Activated naive CD4-positive, alpha-beta T cell treated with anti-CD3 and anti-CD28 coated beads, Interleukin-2, amount 10 ng/mL, durations not matched to agents 7 days and 5 days (primary cell): ENCODE measurements around the gene FCHSD2.

Experiments used
- CTCF ChIA-PET: fragments of 350-600 bp; sonication (Branson Sonifier 250); formaldehyde crosslinking; loops from one replicate; lab custom pipeline; 2021; ENCODE audit warnings: antibody characterized with exemption; lab: Charles Lee
- DNase-seq: peaks from one replicate; pipeline ENCODE4 v3.0.0-alpha.2; 2020
- H3K27ac Mint-ChIP-seq: one replicate; pipeline ENCODE4 v1.8.0; 2021; ENCODE audit warnings: mild to moderate bottlenecking, moderate library complexity, mixed read lengths
- H3K27me3 Mint-ChIP-seq: one replicate; pipeline ENCODE4 v1.8.0; 2021; ENCODE audit warnings: mild to moderate bottlenecking, mixed read lengths
- H3K36me3 Mint-ChIP-seq: one replicate; pipeline ENCODE4 v1.8.0; 2021; ENCODE audit warnings: mixed read lengths
- H3K4me1 Mint-ChIP-seq: one replicate; pipeline ENCODE4 v1.8.0; 2021; ENCODE audit warnings: mixed read lengths
- H3K4me3 Mint-ChIP-seq: one replicate; pipeline ENCODE4 v1.8.0; 2021; ENCODE audit warnings: mild to moderate bottlenecking, moderate library complexity, mixed read lengths
- H3K9me3 Mint-ChIP-seq: one replicate; pipeline ENCODE4 v1.8.0; 2021; ENCODE audit warnings: mixed read lengths

The FCHSD2 gene

DNA sequence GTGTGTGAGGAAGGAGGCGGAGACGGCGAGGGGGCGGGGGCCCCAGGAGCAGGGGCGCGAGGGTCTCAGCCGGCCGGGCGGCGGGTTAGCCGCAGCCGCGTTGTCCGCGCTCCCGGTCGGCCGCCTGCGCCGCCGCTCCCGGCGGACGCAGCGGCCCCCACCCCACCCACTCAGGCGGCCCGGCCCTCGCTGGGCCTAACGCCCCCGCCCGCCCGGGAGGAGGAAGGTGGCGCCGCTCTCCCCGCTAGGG, at the start of gene FCHSD2:
FCHSD2 (minus strand) TSS at position 191 of the 250 bp plus-strand sequence. CDS start 441 bp downstream, outside the sequence.
- H3K36me3 Mint-ChIP-seq = peaks cover 27% of the 10 kb centered on the region
- H3K4me3 Mint-ChIP-seq = peak within 1 kb of the TSS; percentile 85
- H3K9me3 Mint-ChIP-seq = no peaks in the 10 kb centered on the region
- H3K27me3 Mint-ChIP-seq = peaks cover 4% of the 10 kb centered on the region
- no peak for DNase-seq
- H3K4me1 Mint-ChIP-seq = peaks cover 54% of the 10 kb centered on the region
- CTCF ChIA-PET = interaction anchor here (0.6 to 3.9 kb wide), 11 partner anchors 10 to 417 kb away, joined by 3 to 61 read pairs (median 4); no protein-coding TSS in a partner anchor
- H3K27ac Mint-ChIP-seq = peak within 1 kb of the TSS; percentile 96

DNA sequence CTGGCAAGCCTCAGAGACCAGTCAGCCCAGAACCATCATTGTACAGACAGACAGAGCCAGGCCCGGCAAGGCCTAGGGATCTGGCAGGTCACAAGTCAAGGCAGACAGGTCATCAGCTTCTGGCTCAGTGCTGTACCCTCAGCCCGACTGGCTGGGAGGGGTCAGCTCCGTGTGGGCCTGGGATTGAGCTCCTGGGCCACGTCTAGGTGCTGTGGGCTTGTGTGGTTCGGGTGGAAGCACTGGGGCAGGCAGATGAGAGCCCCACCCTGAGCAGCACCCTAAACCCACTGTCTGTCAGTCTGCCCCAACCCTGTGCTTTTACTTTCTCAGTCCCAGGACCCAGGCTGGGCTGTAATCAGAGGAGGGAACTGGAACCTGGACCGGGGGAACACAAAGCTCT, 49.0 kb upstream of the FCHSD2 start:
- Mint-ChIP-seq H3K4me3 (no peak overlapping the region), H3K9me3 (no peaks in the 10 kb centered on the region), H3K36me3 (no peaks in the 10 kb centered on the region), H3K27me3 (peaks cover 46% of the 10 kb centered on the region), H3K4me1 (peaks cover 2% of the 10 kb centered on the region), H3K27ac (no peak overlapping the region)
- CTCF ChIA-PET = interaction anchor here (0.7 kb wide), 1 partner anchor 97 kb away, joined by 3 read pairs; no protein-coding TSS in a partner anchor
- DNase-seq = no peak

DNA sequence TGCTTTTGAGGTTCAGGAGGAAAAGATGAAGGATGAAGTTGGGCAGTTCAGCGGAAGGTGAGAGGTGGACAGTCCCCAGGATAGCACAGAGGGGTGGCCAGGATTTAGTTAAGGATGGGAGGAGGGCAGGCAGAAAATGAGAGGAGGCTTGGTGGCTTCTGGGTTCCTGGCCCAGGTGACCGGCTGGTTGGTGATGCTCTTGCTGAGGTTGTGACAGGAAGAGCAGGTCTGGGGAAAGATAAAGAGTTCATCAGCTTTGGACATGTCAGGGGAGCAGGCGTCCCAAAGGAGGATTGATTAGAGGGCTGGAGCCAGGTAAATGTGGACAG, 48.4 kb upstream of the FCHSD2 start:
- Mint-ChIP-seq H3K4me3 (no peak overlapping the region), H3K9me3 (no peaks in the 10 kb centered on the region), H3K36me3 (no peaks in the 10 kb centered on the region), H3K4me1 (peaks cover 2% of the 10 kb centered on the region), H3K27me3 (peaks cover 52% of the 10 kb centered on the region), H3K27ac (no peak overlapping the region)
- CTCF ChIA-PET = no interaction called here
- no peak for DNase-seq

DNA sequence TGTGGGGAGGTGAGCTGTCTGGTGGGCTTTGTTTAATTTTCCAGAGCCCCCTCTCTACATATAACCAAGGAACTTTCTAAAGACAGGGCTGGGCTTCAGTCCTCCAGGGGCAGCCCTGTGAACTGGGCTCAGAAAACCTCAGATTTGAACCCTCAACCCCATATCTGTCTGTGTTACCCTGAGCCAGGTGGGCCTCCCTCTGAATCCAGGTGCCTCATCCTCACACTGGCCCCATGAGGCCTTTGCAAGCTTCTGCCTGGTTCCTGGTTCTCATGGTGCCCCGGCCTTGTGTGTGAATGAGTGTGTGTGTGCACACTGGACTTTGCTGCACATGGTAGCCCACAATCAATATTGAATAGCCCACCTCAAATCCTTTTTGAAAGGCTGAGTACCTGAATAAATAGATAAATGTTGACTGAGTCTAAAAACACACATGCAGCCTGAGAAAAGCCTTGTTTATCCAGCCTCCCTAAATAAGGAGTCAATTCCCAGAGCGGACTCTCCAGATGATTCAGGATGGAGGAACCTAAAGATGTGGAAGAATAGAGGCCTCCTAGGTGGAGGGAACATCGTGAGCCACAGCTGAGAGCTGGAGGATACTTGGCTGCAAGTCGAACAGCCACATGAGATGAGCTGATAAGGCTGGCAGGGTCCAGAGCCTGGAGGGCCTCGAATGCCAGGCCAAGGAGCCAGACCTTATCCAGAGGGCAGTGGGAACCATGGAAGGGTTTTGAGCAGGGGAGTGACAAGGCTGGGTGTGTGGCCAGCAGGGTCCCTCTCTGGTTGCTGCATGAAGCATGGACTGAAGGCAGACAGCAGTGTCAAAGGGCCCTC, 47.8 kb upstream of the FCHSD2 start:
- CTCF ChIA-PET = interaction anchor here (0.7 to 1.6 kb wide), 5 partner anchors 12 to 358 kb away, joined by 3 to 5 read pairs (median 3); no protein-coding TSS in a partner anchor
- Mint-ChIP-seq H3K4me1 (peaks cover 6% of the 10 kb centered on the region), H3K36me3 (no peaks in the 10 kb centered on the region), H3K9me3 (no peaks in the 10 kb centered on the region), H3K27me3 (peaks cover 52% of the 10 kb centered on the region), H3K4me3 (no peak overlapping the region), H3K27ac (no peak overlapping the region)
- no peak for DNase-seq

DNA sequence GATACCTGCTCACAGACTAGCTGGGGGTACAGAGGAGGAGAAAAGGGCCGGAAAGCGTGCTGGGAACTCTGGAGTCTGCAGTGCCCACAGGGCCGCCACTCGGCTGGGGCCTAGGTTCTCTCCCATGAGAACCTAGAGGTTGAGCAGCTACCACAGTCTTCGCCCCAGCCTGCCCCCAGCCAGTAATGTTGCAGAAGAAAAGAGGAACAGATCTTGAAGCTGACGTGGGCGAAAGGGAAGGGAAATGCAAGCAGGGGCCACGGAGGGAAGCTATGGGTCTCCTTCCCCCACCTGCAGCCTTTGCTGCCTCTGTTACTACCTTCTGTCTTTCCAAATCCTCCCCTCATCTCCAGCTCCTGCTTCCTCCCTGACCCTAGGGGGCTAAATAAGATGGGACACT, 47.2 kb upstream of the FCHSD2 start:
- Mint-ChIP-seq H3K4me1 (peaks cover 7% of the 10 kb centered on the region), H3K4me3 (no peak overlapping the region), H3K9me3 (no peaks in the 10 kb centered on the region), H3K36me3 (no peaks in the 10 kb centered on the region), H3K27me3 (peaks cover 49% of the 10 kb centered on the region), H3K27ac (no peak overlapping the region)
- CTCF ChIA-PET = interaction anchor here (0.7 to 1.6 kb wide), 5 partner anchors 11 to 357 kb away, joined by 3 to 5 read pairs (median 3); no protein-coding TSS in a partner anchor
- no peak for DNase-seq

DNA sequence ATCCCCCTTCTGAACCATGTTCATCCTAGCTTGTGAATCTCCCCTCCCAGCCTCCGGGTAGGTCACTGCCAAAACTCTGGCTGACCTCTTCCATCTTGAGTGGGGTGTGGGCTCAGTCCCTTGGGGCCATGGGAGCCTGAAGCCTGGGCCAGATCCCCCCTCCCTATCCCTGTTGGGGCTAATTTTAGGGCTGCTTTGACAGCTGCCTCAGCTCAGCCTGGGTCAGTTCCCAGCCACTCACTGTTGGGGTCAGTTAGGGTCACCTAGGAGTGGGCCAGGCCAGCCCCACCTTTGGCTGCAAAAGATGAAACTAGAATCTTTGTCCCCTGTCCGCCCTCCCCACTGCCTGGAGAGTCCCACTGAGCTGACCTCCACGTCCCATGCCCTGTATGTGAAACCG, 46.2 kb upstream of the FCHSD2 start:
- Mint-ChIP-seq H3K27me3 (peaks cover 47% of the 10 kb centered on the region), H3K27ac (peak overlapping the region; percentile 14), H3K4me3 (no peak overlapping the region), H3K4me1 (peaks cover 7% of the 10 kb centered on the region), H3K36me3 (no peaks in the 10 kb centered on the region), H3K9me3 (no peaks in the 10 kb centered on the region)
- CTCF ChIA-PET = interaction anchor here (1.0 to 1.6 kb wide), 3 partner anchors 10 to 264 kb away, joined by 3 to 6 read pairs (median 3); no protein-coding TSS in a partner anchor
- DNase-seq = no peak

DNA sequence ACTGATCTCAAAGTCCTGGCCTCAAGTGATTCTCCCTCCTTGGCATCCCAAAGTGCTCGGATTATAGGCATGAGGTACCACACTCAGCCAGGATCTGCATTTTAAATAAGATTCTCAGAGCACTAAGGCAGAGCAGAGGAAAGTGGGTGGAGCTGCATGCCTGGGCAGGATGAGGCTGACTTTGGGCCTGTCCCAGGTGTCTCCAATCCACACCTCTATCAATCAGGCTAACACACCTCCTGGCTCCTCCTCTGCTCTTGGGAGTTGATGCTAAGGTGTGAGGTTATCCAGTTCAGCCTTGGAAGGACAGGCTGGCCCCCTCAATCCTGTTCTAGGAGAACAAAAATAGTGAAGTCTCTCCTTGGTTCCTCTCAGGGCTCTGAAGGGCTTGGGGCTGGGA, 45.7 kb upstream of the FCHSD2 start:
- peaks cover 48% of the 10 kb centered on the region for H3K27me3 Mint-ChIP-seq
- CTCF ChIA-PET = interaction anchor here (1.0 to 1.5 kb wide), 3 partner anchors 101 to 263 kb away, joined by 3 to 6 read pairs (median 3); no protein-coding TSS in a partner anchor
- no peak for DNase-seq
- peaks cover 7% of the 10 kb centered on the region for H3K4me1 Mint-ChIP-seq
- no peak overlapping the region for H3K27ac Mint-ChIP-seq
- H3K36me3 Mint-ChIP-seq = no peaks in the 10 kb centered on the region
- no peak overlapping the region for H3K4me3 Mint-ChIP-seq
- H3K9me3 Mint-ChIP-seq = no peaks in the 10 kb centered on the region

DNA sequence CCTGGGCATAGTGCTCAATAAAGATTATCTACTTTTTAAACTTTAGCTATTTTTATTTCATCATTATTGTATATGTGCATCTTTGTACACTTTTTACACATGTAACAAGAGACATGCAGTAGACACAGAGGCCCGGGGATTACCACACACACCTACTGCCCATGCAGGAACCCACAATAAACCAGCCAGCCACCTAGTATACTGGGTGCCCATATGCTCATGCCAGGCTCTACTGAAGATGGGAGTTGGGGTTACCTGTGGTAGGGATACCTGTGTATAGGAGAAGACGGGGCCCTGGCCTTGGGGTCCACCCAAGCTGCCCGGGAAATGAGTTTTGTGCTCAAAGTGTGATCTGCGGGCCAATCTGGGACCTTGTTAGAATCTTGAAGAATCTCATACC, 44.8 kb upstream of the FCHSD2 start:
- no peak overlapping the region for H3K4me3 Mint-ChIP-seq
- no peaks in the 10 kb centered on the region for H3K36me3 Mint-ChIP-seq
- no peaks in the 10 kb centered on the region for H3K9me3 Mint-ChIP-seq
- H3K4me1 Mint-ChIP-seq = peaks cover 7% of the 10 kb centered on the region
- no peak overlapping the region for H3K27ac Mint-ChIP-seq
- CTCF ChIA-PET = interaction anchor here (0.6 to 4.3 kb wide), 11 partner anchors 9 to 462 kb away, joined by 3 to 62 read pairs (median 8); no protein-coding TSS in a partner anchor
- no peak for DNase-seq
- H3K27me3 Mint-ChIP-seq = peaks cover 48% of the 10 kb centered on the region

DNA sequence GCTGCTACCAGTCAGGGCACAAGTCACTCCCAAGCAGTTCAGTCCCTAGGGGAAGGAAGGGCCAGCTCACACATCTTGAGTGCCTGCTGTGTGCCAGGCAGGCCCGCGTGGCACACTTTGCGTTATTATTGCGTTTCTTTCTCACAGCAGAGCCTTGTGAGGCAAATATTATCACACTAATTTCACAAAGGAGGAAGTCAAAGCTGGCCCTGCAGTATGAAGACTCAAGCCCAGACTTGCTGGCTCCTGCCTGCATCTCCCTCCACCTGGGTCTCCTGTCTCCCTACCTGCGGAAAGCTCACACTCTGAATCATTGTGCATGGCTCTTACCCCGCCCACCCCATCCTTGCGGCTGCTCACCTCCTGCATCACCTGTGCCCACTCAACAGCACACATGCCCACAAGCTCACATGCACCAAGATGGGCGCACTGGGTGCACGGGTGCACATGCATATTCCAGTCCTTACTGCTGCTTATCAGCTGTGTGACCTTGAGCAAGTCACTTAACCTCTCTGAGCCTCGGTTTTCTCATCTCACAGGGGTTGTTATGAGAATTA, 44.3 kb upstream of the FCHSD2 start:
- Mint-ChIP-seq H3K36me3 (no peaks in the 10 kb centered on the region), H3K27me3 (peaks cover 53% of the 10 kb centered on the region), H3K9me3 (no peaks in the 10 kb centered on the region), H3K27ac (no peak overlapping the region), H3K4me3 (no peak overlapping the region), H3K4me1 (peaks cover 7% of the 10 kb centered on the region)
- CTCF ChIA-PET = interaction anchor here (0.6 to 4.3 kb wide), 16 partner anchors 9 to 503 kb away, joined by 3 to 62 read pairs (median 6); no protein-coding TSS in a partner anchor
- no peak for DNase-seq

DNA sequence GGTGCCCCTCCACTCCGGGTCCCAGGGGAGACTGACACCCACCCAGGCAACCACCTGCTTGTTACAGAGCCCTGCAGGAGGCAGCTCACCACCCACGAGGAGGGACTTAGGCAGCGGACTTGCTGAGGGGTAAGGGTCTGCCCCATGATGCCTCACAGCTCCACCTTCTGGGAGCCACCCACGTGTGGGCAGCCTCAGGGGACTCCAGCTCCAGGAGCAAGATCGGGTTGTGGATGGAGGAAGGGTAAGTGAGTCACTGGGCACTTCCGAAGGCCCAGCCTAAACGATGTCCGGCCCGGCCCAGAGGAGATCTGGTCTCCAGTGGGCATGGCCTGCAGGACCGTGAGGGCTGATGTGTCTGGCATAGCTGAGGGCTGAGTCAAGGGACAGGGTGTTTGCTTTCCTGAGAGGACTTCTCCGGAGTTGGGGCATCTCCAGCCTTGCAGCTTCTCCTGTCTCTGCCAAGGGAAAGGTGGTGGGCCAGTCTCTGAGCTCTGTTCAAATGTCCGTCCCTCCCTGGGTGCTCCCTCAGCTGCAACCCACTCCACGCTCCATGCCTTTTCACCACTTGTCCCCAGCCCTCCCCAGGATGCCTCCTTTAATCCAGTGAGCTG, 43.7 kb upstream of the FCHSD2 start:
- Mint-ChIP-seq H3K4me1 (peaks cover 7% of the 10 kb centered on the region), H3K36me3 (no peaks in the 10 kb centered on the region), H3K9me3 (no peaks in the 10 kb centered on the region), H3K27ac (no peak overlapping the region), H3K4me3 (no peak overlapping the region), H3K27me3 (peaks cover 53% of the 10 kb centered on the region)
- no peak for DNase-seq
- CTCF ChIA-PET = interaction anchor here (1.1 to 4.3 kb wide), 15 partner anchors 8 to 502 kb away, joined by 3 to 62 read pairs (median 6); no protein-coding TSS in a partner anchor

DNA sequence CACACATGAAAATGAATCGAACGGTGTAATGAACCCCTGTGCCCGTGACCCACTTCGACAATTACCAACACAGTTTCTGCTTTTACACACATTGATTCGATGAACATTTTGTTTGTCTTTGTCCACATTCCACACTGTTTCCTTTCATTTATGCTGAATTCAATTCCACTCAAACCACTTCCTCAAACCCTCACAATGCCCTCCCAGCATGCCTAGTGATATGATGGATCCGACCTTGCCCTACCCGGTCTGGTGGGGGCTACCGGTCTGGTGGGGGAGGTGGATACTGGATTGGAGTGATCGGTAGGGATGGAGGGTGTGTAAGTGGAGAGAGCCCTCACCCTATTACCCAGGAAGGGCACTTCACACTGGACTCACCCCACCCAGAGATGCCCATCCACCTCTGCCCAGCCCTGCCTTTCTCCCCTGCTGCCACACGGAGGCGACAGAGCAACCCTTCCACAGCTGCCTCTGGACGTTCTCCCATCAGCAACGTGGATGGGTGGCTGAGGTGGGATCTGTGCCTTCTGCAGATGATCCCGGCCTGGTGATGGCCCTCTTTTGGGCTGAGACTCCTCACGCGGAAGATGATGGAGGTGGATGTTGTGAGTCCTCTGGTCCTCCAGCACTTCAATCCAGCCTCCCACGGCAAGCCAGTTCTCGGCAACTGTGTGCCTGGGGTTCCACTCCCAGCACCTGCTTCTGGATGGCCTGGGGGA, 43.0 kb upstream of the FCHSD2 start:
- CTCF ChIA-PET = interaction anchor here (1.1 to 4.3 kb wide), 13 partner anchors 8 to 501 kb away, joined by 3 to 62 read pairs (median 6); no protein-coding TSS in a partner anchor
- H3K27me3 Mint-ChIP-seq = peaks cover 50% of the 10 kb centered on the region
- H3K9me3 Mint-ChIP-seq = no peaks in the 10 kb centered on the region
- no peak overlapping the region for H3K4me3 Mint-ChIP-seq
- no peak overlapping the region for H3K27ac Mint-ChIP-seq
- peaks cover 7% of the 10 kb centered on the region for H3K4me1 Mint-ChIP-seq
- DNase-seq = peak; percentile 69
- H3K36me3 Mint-ChIP-seq = no peaks in the 10 kb centered on the region

DNA sequence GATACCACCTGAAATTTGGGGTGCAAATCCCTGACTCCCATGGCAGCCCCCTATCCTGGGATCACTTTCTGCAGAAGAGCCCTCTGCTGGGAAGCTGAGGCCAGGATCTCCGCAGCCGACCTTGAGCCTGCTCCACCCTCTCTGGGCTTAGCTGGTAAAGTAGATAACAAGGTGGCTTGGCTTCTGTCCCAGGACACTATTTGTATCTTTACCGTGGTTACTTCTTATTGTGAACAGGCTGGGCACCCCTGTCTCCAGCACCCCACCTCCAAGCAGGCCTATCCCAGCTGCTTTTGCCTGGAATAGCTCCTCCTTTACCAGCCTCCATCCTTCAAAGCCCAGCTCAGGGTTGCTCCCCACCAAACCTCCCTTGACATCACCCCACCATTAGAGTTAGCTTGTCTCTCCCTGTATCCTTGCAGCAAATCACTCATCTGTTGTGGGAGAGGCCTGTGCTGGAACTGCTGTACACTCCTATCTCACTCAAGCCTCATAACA, 40.8 kb upstream of the FCHSD2 start:
- H3K4me3 Mint-ChIP-seq = no peak overlapping the region
- H3K9me3 Mint-ChIP-seq = no peaks in the 10 kb centered on the region
- peaks cover 9% of the 10 kb centered on the region for H3K4me1 Mint-ChIP-seq
- H3K27me3 Mint-ChIP-seq = peaks cover 65% of the 10 kb centered on the region
- H3K27ac Mint-ChIP-seq = no peak overlapping the region
- CTCF ChIA-PET = interaction anchor here (0.8 to 4.3 kb wide), 3 partner anchors 53 to 258 kb away, joined by 3 to 17 read pairs (median 3); no protein-coding TSS in a partner anchor
- no peaks in the 10 kb centered on the region for H3K36me3 Mint-ChIP-seq
- no peak for DNase-seq

DNA sequence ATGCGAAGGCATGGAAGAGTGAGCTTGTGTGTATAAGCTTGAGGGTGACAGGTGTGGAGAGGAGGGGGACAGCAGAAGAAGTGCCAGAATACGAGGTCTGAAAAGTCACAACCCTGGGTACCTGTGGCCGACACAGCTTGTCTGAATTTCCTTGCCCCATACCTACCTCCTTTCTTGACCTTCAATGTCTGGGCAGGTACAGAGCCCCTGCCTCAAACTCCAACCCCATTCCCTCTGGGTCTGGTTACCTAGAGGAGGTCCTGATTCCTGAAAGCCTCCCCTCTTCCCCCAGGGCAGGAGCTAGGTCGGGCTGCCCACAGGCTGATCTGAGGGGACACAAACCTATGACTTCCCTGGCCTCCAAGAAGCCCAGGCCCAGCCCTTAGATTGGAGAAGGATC, 36.6 kb upstream of the FCHSD2 start:
- CTCF ChIA-PET = interaction anchor here (0.7 to 7.0 kb wide), 20 partner anchors 18 to 494 kb away, joined by 3 to 180 read pairs (median 6); partner anchors contain the start of genes ATG16L2 and FCHSD2
- Mint-ChIP-seq H3K27me3 (peaks cover 56% of the 10 kb centered on the region), H3K9me3 (no peaks in the 10 kb centered on the region), H3K4me1 (peaks cover 29% of the 10 kb centered on the region), H3K4me3 (no peak overlapping the region), H3K36me3 (no peaks in the 10 kb centered on the region), H3K27ac (no peak overlapping the region)
- no peak for DNase-seq
